ENCODE data around the gene CROCC.

DNA sequence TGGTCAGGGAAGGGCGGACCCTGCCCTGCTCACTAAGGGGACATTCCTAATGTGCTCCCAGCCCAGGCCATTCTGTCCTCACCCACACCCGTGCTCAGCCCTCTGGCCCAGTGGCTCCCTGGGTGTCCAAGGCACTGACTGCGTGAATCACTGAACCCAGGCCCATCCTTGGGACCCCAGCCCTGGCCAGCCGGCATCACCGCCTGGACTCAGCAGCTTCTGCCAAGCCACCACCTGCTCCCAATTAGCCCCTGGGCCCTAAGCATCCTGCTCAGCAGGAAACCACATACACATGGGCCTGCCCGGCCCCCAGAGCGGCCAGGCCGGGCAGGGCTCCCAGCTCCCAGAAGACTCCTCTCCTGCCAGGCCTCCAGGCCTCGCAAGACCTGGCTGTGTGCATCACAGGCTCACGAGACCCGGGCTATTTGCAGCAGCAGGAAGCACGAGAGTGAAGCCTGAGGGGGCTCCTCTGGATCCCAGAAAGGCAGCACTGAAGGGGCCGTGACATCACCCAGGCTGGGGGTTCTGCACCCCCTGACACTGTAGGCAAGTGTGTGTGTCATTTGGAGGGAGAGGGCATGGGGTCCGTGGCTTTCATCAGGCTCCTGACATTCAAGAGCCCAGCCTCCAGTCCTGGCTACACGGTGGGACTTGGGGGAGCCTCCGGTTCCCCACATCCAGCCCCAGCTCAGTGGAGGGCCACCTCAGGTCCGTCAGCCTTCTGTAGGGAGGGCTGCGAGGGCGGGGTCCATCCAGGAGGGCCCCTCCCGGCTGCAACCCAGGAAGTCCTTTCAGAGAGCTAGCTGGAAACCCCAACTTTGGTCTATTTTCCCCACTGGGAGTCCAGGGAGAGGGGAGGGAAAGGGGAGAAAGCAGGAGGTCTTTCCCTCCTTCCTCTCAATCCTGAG is 57.1 kb downstream of the CROCC start:
- TF ChIP-seq POLR2A (IDR thresholded peaks at IDR 0.05) = no peak
- no peak for TF ChIP-seq CTCF (IDR thresholded peaks at IDR 0.05)
